Endothelial cell of umbilical vein (primary cell): ENCODE results near the gene KIAA1217. TPM values are rescaled to one million over a fixed set of nuclear protein-coding genes. Genes with fewer than 3 reads are reported as not detected.

ENCODE experiments used
- BruUV-seq: library from RNA; stranded (reverse); fragments of 400-500 nt; replicated peaks from 2 replicates; lab custom pipeline; 2021; lab: Mats Ljungman, UMichigan
- CTCF ChIA-PET: fragments of 300-600, 350-600 bp; sonication (Branson Sonifier 250); formaldehyde crosslinking; loops from one replicate; lab custom pipeline; 2021; ENCODE audit warnings: antibody characterized with exemption, inconsistent platforms; lab: Charles Lee
- POLR2A ChIA-PET: fragments of 300-600, 350-600 bp; sonication (Branson Sonifier 250); formaldehyde crosslinking; loops from one replicate; lab custom pipeline; 2021; ENCODE audit warnings: antibody characterized with exemption, inconsistent platforms; lab: Charles Lee
- DNase-seq: peaks from one replicate; pipeline ENCODE4 v3.0.0-alpha.2; 2011; ENCODE audit warnings: low read depth, low spot score
- FAIRE-seq: peaks from 2 replicates; lab custom pipeline; 2011; peaks lifted over from hg19 to GRCh38; lab: Jason Lieb, UNC
- H2AFZ ChIP-seq: 2 replicates; pipeline ENCODE4 v1.6.0; 2012; ENCODE audit warnings: low read depth, low read length, control low read depth, inconsistent platforms
- H3K27ac ChIP-seq: 2 replicates; pipeline ENCODE4 v1.5.1; 2011; ENCODE audit warnings: low read depth, mild to moderate bottlenecking, control low read depth, low read length, moderate library complexity; ENCODE audit not compliant: insufficient read depth
- H3K27me3 ChIP-seq, 2 experiments: 2 replicates each; pipeline versions ENCODE4 v1.6.0 to v1.6.1; 2011; ENCODE audit warnings: low read length in 2 of 2, mixed read lengths in 1 of 2; ENCODE audit not compliant: control insufficient read depth in 2 of 2, insufficient read depth in 2 of 2
- H3K36me3 ChIP-seq, 2 experiments: 2 replicates in 1 of 2; 3 replicates in 1 of 2; pipeline ENCODE4 v1.5.1; 2011; ENCODE audit warnings: low read length in 2 of 2, mild to moderate bottlenecking in 1 of 2, moderate library complexity in 1 of 2; ENCODE audit not compliant: control insufficient read depth in 2 of 2, insufficient read depth in 2 of 2; ENCODE audit errors: extremely low read depth in 1 of 2
- H3K4me1 ChIP-seq: 3 replicates; pipeline ENCODE4 v1.5.1; 2011; ENCODE audit warnings: mild to moderate bottlenecking, low read length; ENCODE audit not compliant: control insufficient read depth, insufficient read depth; ENCODE audit errors: extremely low read depth
- H3K4me2 ChIP-seq: 2 replicates; pipeline ENCODE4 v1.6.1; 2011; ENCODE audit warnings: low read length, control low read depth, mixed read lengths; ENCODE audit not compliant: insufficient read depth
- H3K4me3 ChIP-seq, 3 experiments: fragments of 200-600 bp in 1 of 3; sonication (generic), shearing (Covaris generic) in 1 of 3; replicated peaks in 1 of 3; 2 replicates each; pipeline ENCODE4 v1.5.1; 2011 to 2016; ENCODE audit warnings: control low read depth in 3 of 3, low read length in 3 of 3, mild to moderate bottlenecking in 2 of 3, inconsistent platforms in 1 of 3, low read depth in 1 of 3, moderate library complexity in 1 of 3; ENCODE audit not compliant: insufficient read depth in 1 of 3
- H3K79me2 ChIP-seq: 2 replicates; pipeline ENCODE4 v1.6.0; 2012; ENCODE audit warnings: low read length, inconsistent platforms; ENCODE audit not compliant: control insufficient read depth, insufficient read depth
- H3K9ac ChIP-seq: replicated peaks from 2 replicates; pipeline ENCODE3; 2011; ENCODE audit warnings: low read length, control low read depth; ENCODE audit not compliant: insufficient read depth; ENCODE audit errors: extremely low read depth
- H3K9me1 ChIP-seq: replicated peaks from 3 replicates; pipeline ENCODE4 v1.6.0; 2011; ENCODE audit warnings: mild to moderate bottlenecking, low read length; ENCODE audit not compliant: control insufficient read depth, insufficient read depth; ENCODE audit errors: extremely low read depth
- H3K9me3 ChIP-seq: replicated peaks from 2 replicates; pipeline ENCODE4 v1.5.1; 2012; ENCODE audit warnings: low read length, inconsistent platforms; ENCODE audit not compliant: control insufficient read depth, insufficient read depth
- H4K20me1 ChIP-seq: replicated peaks from 2 replicates; pipeline ENCODE3; 2011; ENCODE audit warnings: mild to moderate bottlenecking, low read length; ENCODE audit not compliant: control insufficient read depth, insufficient read depth; ENCODE audit errors: extremely low read depth
- CTCF ChIP-seq, 2 donors: IDR thresholded peaks; 1 replicate in 1 of 2; 2 replicates in 1 of 2; pipeline ENCODE4 v1.5.1; 2011; ENCODE audit warnings: low read length in 2 of 2, mild to moderate bottlenecking in 2 of 2, moderate library complexity in 2 of 2, control low read depth in 1 of 2, inconsistent platforms in 1 of 2, low read depth in 1 of 2; ENCODE audit not compliant: insufficient read depth in 1 of 2; ENCODE audit errors: extremely low read depth in 1 of 2
- EZH2 ChIP-seq: IDR thresholded peaks from 2 replicates; pipeline ENCODE4 v1.6.1; 2012; ENCODE audit warnings: borderline replicate concordance, low read depth, mild to moderate bottlenecking, moderate library complexity, low read length, inconsistent platforms; ENCODE audit not compliant: severe bottlenecking
- GATA2 ChIP-seq: IDR thresholded peaks from 2 replicates; pipeline ENCODE4 v1.7.0; 2011; ENCODE audit warnings: low read depth, mild to moderate bottlenecking, moderate library complexity, mixed read lengths, low read length; ENCODE audit not compliant: insufficient read length, insufficient read depth
- JUN ChIP-seq: IDR thresholded peaks from 2 replicates; pipeline ENCODE4 v1.6.1; 2011; ENCODE audit warnings: borderline replicate concordance, low read depth; ENCODE audit not compliant: insufficient read length, insufficient read depth
- MAX ChIP-seq: IDR thresholded peaks from 2 replicates; pipeline ENCODE4 v1.6.1; 2011; ENCODE audit not compliant: insufficient read depth, insufficient read length
- MYC ChIP-seq: IDR thresholded peaks from one replicate; pipeline ENCODE4 v1.6.1; 2011; ENCODE audit warnings: mild to moderate bottlenecking, low read depth, low read length
- POLR2AphosphoS5 ChIP-seq: IDR thresholded peaks from 2 replicates; pipeline ENCODE4 v1.6.1; 2012; ENCODE audit warnings: low read depth, mild to moderate bottlenecking, control low read depth, low read length, moderate library complexity; ENCODE audit not compliant: insufficient read depth
- dilution Hi-C: fragments of 300-500 bp; cut with MboI; formaldehyde crosslinking; loops from one replicate; pipeline ENCODE4 v1.15.0; 2019; ENCODE audit warnings: low sequenced_read_pairs; ENCODE audit not compliant: extremely low pct_ligation_motif_present
- intact Hi-C: fragments of 100-400 bp; cut with micrococcal nuclease; formaldehyde crosslinking; loops from one replicate; pipeline ENCODE4 v1.10.0; 2022
- polyA plus RNA-seq, 4 experiments: library from polyadenylated mRNA; depleted of rRNA in 3 of 4; stranded (reverse) in 3 of 4; unstranded in 1 of 4; fragments of >200 nt; gene quantifications; 2 replicates each; pipeline versions ENCODE4 v1.2.1 to v1.2.3, GENCODE V29; 2011 to 2012; ENCODE audit warnings: missing spikeins in 1 of 4
- total RNA-seq: library from RNA; stranded (reverse); gene quantifications from 2 replicates; pipeline ENCODE4 v1.2.3, GENCODE V29; 2021

Gene KIAA1217
- total and polyA plus RNA-seq, 2 donors (not counting 3 experiments of a cell fraction or from before 2014, with no cell fraction given), result 0.83 to 10.3 TPM

- ChIA-PET CTCF (interaction anchor here (0.8 to 1.4 kb wide), 6 partner anchors 8 to 390 kb away, joined by 3 to 6 read pairs (median 4); no protein-coding TSS in a partner anchor), POLR2A (no interaction called here)
- Histone ChIP-seq H3K27ac (peak overlapping the region; percentile 20), H3K9me1 (no peaks in the 10 kb centered on the region), H3K79me2 (no peaks in the 10 kb centered on the region), H3K27me3 (no peaks in the 10 kb centered on the region), H3K4me3 (no peak overlapping the region), H3K9me3 (no peaks in the 10 kb centered on the region), H3K4me1 (no peaks in the 10 kb centered on the region), H4K20me1 (no peaks in the 10 kb centered on the region), H2AFZ (peak overlapping the region; percentile 16), H3K36me3 (no peaks in the 10 kb centered on the region), H3K4me2 (no peak overlapping the region), H3K9ac (no peak overlapping the region)
- DNase-seq (peak; percentile 74), FAIRE-seq (peak; percentile 81)
- no peak for TF ChIP-seq EZH2
- no peak for TF ChIP-seq MYC
- TF ChIP-seq POLR2AphosphoS5, result no peak
- TF ChIP-seq CTCF (IDR thresholded peaks at IDR 0.05; ENCODE audit: extremely low read depth in 1 of 2, insufficient read depth in 1 of 2, low read depth in 1 of 2, low read length in 2 of 2), result peak; percentile 37 to 46
- TF ChIP-seq GATA2, result no peak
- TF ChIP-seq MAX, result no peak
- TF ChIP-seq JUN, result peak; percentile 66
- BruUV-seq, result no TSS peak
- intact Hi-C loops (loop anchor here (1.0 to 2.0 kb wide), 2 partner anchors 66 to 135 kb away; no protein-coding TSS in a partner anchor), dilution Hi-C loops (no loop called here)
Observed at GRCh38 chr10:24383681-24384106, 174.8 kb downstream of the KIAA1217 start.
